Endodermal cell (in vitro differentiated cells): ENCODE measurements around the gene TMEM134. TPM values are rescaled to one million over a fixed set of nuclear protein-coding genes. Genes with fewer than 3 reads are reported as not detected.

Experiments used
- DNase-seq: peaks from one replicate; pipeline ENCODE4 v3.0.0-alpha.2; 2017
- H3K27ac ChIP-seq: 2 replicates; pipeline ENCODE4 v1.5.1; 2013; ENCODE audit warnings: mild to moderate bottlenecking, low read depth, low read length, moderate library complexity
- H3K27me3 ChIP-seq: 2 replicates; pipeline ENCODE4 v1.6.1; 2013; ENCODE audit warnings: mild to moderate bottlenecking, low read length, moderate library complexity; ENCODE audit not compliant: insufficient read depth, control insufficient read depth, poor library complexity, severe bottlenecking
- H3K36me3 ChIP-seq: 2 replicates; pipeline ENCODE4 v1.7.0; 2013; ENCODE audit warnings: mild to moderate bottlenecking, low read length, moderate library complexity; ENCODE audit not compliant: control insufficient read depth, insufficient read depth
- H3K4me1 ChIP-seq: one replicate; pipeline ENCODE4 v1.7.0; 2013; ENCODE audit warnings: low read length; ENCODE audit not compliant: control insufficient read depth, insufficient read depth
- H3K4me3 ChIP-seq: 2 replicates; pipeline ENCODE4 v1.5.1; 2013; ENCODE audit warnings: mild to moderate bottlenecking, low read length, moderate library complexity
- H3K9ac ChIP-seq: 2 replicates; pipeline ENCODE4 v1.6.1; 2013; ENCODE audit warnings: mild to moderate bottlenecking, low read length, moderate library complexity; ENCODE audit not compliant: poor library complexity, severe bottlenecking; ENCODE audit errors: extremely low read depth
- H3K9me3 ChIP-seq: 2 replicates; pipeline ENCODE4 v1.6.1; 2013; ENCODE audit warnings: mild to moderate bottlenecking, low read length, moderate library complexity; ENCODE audit not compliant: control insufficient read depth
- H3K27ac Mint-ChIP-seq: 2 replicates; pipeline ENCODE4 v1.8.0; 2020; ENCODE audit warnings: mixed read lengths
- H3K27me3 Mint-ChIP-seq: 2 replicates; pipeline ENCODE4 v1.8.0; 2021; ENCODE audit warnings: mild to moderate bottlenecking, mixed read lengths; ENCODE audit not compliant: insufficient read depth
- H3K36me3 Mint-ChIP-seq: 2 replicates; pipeline ENCODE4 v1.8.0; 2020; ENCODE audit warnings: low read depth, mixed read lengths
- H3K4me1 Mint-ChIP-seq: 2 replicates; pipeline ENCODE4 v1.8.0; 2020; ENCODE audit warnings: mixed read lengths
- H3K4me3 Mint-ChIP-seq: 2 replicates; pipeline ENCODE4 v1.8.0; 2020; ENCODE audit warnings: mild to moderate bottlenecking, moderate library complexity, mixed read lengths
- H3K9me3 Mint-ChIP-seq: 2 replicates; pipeline ENCODE4 v1.8.0; 2020; ENCODE audit warnings: mild to moderate bottlenecking, mixed read lengths
- WGBS, 2 experiments: methylation state at CpG; one replicate each; pipeline versions ENCODE4 v1.1.5 to v1.1.7; 2013; ENCODE audit warnings: missing lambda C conversion rate in 2 of 2, mixed read lengths in 1 of 2; ENCODE audit not compliant: insufficient coverage in 1 of 2, insufficient read length in 1 of 2; 5-methylcytosine and 5-hydroxymethylcytosine counted together
- microRNA-seq: library from miRNA; unstranded; fragments of <30 nt; microRNA quantifications from one replicate; pipeline ENCODE4 v1.2.0, GENCODE V29; 2020; ENCODE audit warnings: borderline microRNAs expressed
- total RNA-seq, 2 donors: library from RNA; stranded (reverse); fragmentation: NEBNext Ultra II Directional in 1 of 2; extraction: Animal tissue kit (Norgen Biotek cat#: 25700) in 1 of 2; gene quantifications; 2 replicates in 1 of 2; 3 replicates in 1 of 2; pipeline ENCODE4 v1.2.1, GENCODE V29; 2021
- TF ChIP-seq, protein P1 (sequence below): fragments of 200-600 bp; sonication (generic); conservative IDR thresholded peaks from 2 replicates; pipeline ENCODE4 v1.5.0; 2021; ENCODE audit warnings: antibody characterized with exemption, mild to moderate bottlenecking

The TMEM134 gene
- total RNA-seq, 2 donors from 2014 or later: 67.4 to 87.8 TPM

DNA sequence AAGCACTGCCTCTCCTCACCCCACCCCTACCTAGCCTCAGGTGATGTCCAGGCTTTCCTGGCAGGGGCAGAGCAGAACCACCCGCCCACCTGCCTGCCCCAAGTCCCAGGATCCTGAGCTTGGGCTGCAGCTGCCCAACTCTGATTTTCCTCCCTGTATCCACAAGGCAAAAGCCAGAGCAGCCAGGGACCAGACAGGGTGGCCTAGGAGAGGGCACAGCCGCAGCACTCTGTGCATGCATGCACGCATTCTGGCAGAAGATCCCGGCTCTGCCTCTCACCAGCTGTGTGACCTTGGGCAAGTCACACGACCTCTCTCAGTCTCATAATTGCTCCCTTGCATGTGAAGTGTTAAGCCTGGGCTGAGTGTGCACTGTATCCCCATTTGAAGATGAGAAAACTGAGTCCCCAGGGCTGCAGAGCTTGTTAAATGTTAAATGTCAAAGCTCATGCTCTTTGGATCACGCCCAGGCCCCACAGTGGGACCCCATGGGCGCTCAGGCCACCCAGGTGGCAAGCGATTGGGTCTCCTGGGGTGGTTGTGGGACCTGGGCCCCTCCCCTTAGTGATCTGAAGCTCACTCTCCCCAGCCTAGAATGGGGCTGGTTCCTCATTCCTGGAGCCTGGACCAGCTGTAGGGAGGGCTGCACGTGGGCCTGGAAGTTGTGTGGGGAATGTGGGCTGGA, 56.4 kb downstream of the TMEM134 start:
- Histone ChIP-seq H3K27ac (no peak overlapping the region), H3K9ac (no peak overlapping the region), H3K27me3 (peaks cover 8% of the 10 kb centered on the region), H3K4me1 (peaks cover 14% of the 10 kb centered on the region), H3K4me3 (no peak overlapping the region), H3K36me3 (no peaks in the 10 kb centered on the region), H3K9me3 (no peaks in the 10 kb centered on the region)
- H3K4me3 Mint-ChIP-seq: no peak overlapping the region
- peaks cover 21% of the 10 kb centered on the region for H3K4me1 Mint-ChIP-seq
- H3K27me3 Mint-ChIP-seq: peaks cover 26% of the 10 kb centered on the region
- no peak for DNase-seq
- no peak overlapping the region for H3K27ac Mint-ChIP-seq
- no peaks in the 10 kb centered on the region for H3K36me3 Mint-ChIP-seq
- H3K9me3 Mint-ChIP-seq: no peaks in the 10 kb centered on the region
- TF ChIP-seq, protein P1, sequence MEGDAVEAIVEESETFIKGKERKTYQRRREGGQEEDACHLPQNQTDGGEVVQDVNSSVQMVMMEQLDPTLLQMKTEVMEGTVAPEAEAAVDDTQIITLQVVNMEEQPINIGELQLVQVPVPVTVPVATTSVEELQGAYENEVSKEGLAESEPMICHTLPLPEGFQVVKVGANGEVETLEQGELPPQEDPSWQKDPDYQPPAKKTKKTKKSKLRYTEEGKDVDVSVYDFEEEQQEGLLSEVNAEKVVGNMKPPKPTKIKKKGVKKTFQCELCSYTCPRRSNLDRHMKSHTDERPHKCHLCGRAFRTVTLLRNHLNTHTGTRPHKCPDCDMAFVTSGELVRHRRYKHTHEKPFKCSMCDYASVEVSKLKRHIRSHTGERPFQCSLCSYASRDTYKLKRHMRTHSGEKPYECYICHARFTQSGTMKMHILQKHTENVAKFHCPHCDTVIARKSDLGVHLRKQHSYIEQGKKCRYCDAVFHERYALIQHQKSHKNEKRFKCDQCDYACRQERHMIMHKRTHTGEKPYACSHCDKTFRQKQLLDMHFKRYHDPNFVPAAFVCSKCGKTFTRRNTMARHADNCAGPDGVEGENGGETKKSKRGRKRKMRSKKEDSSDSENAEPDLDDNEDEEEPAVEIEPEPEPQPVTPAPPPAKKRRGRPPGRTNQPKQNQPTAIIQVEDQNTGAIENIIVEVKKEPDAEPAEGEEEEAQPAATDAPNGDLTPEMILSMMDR: no peak
- 85% methylated on average over 8 to 9 of the region's 9 CpGs for WGBS, 2 experiments

DNA sequence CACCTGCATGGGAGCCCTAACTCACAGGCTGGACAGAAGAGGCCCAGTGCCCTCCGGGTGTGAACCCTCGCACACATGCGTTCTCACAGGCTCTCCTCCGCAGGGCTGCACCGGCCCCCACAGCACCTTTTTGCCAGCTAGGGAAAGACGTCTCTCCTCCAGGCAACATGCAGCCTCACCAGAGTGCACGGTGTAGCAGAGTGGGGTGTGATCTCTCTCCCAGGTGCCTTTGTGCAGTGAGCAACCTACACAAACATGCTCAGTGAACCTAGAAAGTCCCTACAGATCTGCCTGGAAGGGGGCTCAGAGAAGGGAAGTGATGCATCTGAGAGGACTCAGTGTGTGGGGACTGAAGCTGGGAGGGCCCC, 57.3 kb downstream of the TMEM134 start:
- Histone ChIP-seq H3K27me3 (peaks cover 8% of the 10 kb centered on the region), H3K4me3 (no peak overlapping the region), H3K4me1 (peaks cover 14% of the 10 kb centered on the region), H3K27ac (no peak overlapping the region), H3K9ac (no peak overlapping the region), H3K9me3 (no peaks in the 10 kb centered on the region), H3K36me3 (no peaks in the 10 kb centered on the region)
- no peak for DNase-seq
- Mint-ChIP-seq H3K36me3 (no peaks in the 10 kb centered on the region), H3K27ac (no peak overlapping the region), H3K4me3 (no peak overlapping the region), H3K27me3 (peaks cover 30% of the 10 kb centered on the region), H3K4me1 (peaks cover 20% of the 10 kb centered on the region), H3K9me3 (no peaks in the 10 kb centered on the region)
- TF ChIP-seq, protein P1: no peak
- WGBS, 2 experiments: 61 to 88% methylated on average over 2 to 7 of the region's 7 CpGs

Small RNA genes lying within 50 kb of the gene (microRNA-seq; reads per million reads assigned to microRNA genes)
- not detected for gene MIR6752

Other genes starting within 250 kb of the TMEM134 start
- 10 to 100 TPM; 58.0 to 61.7 TPM for gene GRK2, start 202.8 kb downstream of the TMEM134 start, total RNA-seq
- gene ANKRD13D, start 179.9 kb downstream of the TMEM134 start, total RNA-seq: 10 to 100 TPM; 56.6 to 58.6 TPM
- gene SSH3, start 165.7 kb downstream of the TMEM134 start, total RNA-seq: 10 to 100 TPM; 39.1 to 44.4 TPM
- 10 to 100 TPM; 40.7 to 47.6 TPM for gene POLD4, start 115.7 kb downstream of the TMEM134 start, total RNA-seq
- gene CLCF1, start 95.7 kb downstream of the TMEM134 start, total RNA-seq: 1 to 10 TPM; 3.6 to 4.8 TPM
- gene RAD9A, start 77.3 kb downstream of the TMEM134 start, total RNA-seq: 10 to 100 TPM; 28.3 to 41.4 TPM
- 100 to 1,000 TPM; 182 to 212 TPM for gene PPP1CA, start 67.4 kb downstream of the TMEM134 start, total RNA-seq
- gene TBC1D10C, start 65.2 kb downstream of the TMEM134 start, total RNA-seq: under 1 TPM in 1 of 2 donors, not detected in 1; 0.20 TPM
- gene CARNS1, start 53.6 kb downstream of the TMEM134 start, total RNA-seq: 1 to 10 TPM; 1.6 to 2.2 TPM
- 10 to 100 TPM; 47.0 to 51.8 TPM for gene RPS6KB2, start 40.8 kb downstream of the TMEM134 start, total RNA-seq
- 1 to 10 TPM in 1 of 2 donors, not detected in 1; 2.1 TPM for gene PTPRCAP, start 31.6 kb downstream of the TMEM134 start, total RNA-seq
- 100 to 1,000 TPM; 112 to 131 TPM for gene CORO1B, start 25.8 kb downstream of the TMEM134 start, total RNA-seq
- not detected for gene GPR152, start 16.5 kb downstream of the TMEM134 start, total RNA-seq
- not detected for gene CABP4, start 13.9 kb downstream of the TMEM134 start, total RNA-seq
- gene AIP, start 13.8 kb upstream of the TMEM134 start, total RNA-seq: 10 to 100 TPM; 27.6 to 33.8 TPM
- gene PITPNM1, start 36.1 kb upstream of the TMEM134 start, total RNA-seq: 100 to 1,000 TPM in 1 of 2 donors, 10 to 100 TPM in 1; 94.6 to 104 TPM
- gene CDK2AP2, start 38.9 kb upstream of the TMEM134 start, total RNA-seq: 10 to 100 TPM; 30.6 to 47.6 TPM
- gene CABP2, start 54.2 kb upstream of the TMEM134 start, total RNA-seq: not detected
- 1,000 to 10,000 TPM; 1,359 to 1,473 TPM for gene GSTP1, start 114.6 kb upstream of the TMEM134 start, total RNA-seq
- gene NDUFV1, start 137.7 kb upstream of the TMEM134 start, total RNA-seq: 100 to 1,000 TPM; 135 to 160 TPM
- 10 to 100 TPM in 1 of 2 donors, 1 to 10 TPM in 1; 9.5 to 13.1 TPM for gene NUDT8, start 160.7 kb upstream of the TMEM134 start, total RNA-seq
- gene TBX10, start 170.5 kb upstream of the TMEM134 start, total RNA-seq: not detected
- gene ACY3, start 181.5 kb upstream of the TMEM134 start, total RNA-seq: under 1 TPM; 0.20 to 0.71 TPM
- not detected for gene ALDH3B2, start 205.4 kb upstream of the TMEM134 start, total RNA-seq